ENCODE data around the gene NLRC3.
A peak's percentile ranks its signal among the peaks of the same experiment; 100 is the strongest.

NLRC3 gene

GRCh38 chr16:3598236-3598635, 21.0 kb upstream of the NLRC3 start:
- no peak for DNase-seq (ENCODE audit: low spot score)

GRCh38 chr16:3597676-3598075, 20.5 kb upstream of the NLRC3 start:
- no peak for DNase-seq (ENCODE audit: low spot score)

- DNase-seq (ENCODE audit: low spot score) = no peak
Measured at GRCh38 chr16:3597226-3597625, 20.0 kb upstream of the NLRC3 start.

- no peak for DNase-seq (ENCODE audit: low spot score)
Measured at GRCh38 chr16:3596101-3596861, 19.1 kb upstream of the NLRC3 start.

GRCh38 chr16:3595521-3596021, 18.4 kb upstream of the NLRC3 start:
- DNase-seq (ENCODE audit: low spot score) = no peak

- no peak for DNase-seq (ENCODE audit: low spot score)
Measured at GRCh38 chr16:3595110-3595486, 17.9 kb upstream of the NLRC3 start.

- DNase-seq (ENCODE audit: low spot score) = no peak
Measured at GRCh38 chr16:3594316-3595109, 17.3 kb upstream of the NLRC3 start.

GRCh38 chr16:3592559-3592958, 15.4 kb upstream of the NLRC3 start:
- DNase-seq (ENCODE audit: low spot score) = no peak

GRCh38 chr16:3591991-3592390, 14.8 kb upstream of the NLRC3 start:
- no peak for DNase-seq (ENCODE audit: low spot score)

- DNase-seq (ENCODE audit: low spot score) = no peak
Measured at GRCh38 chr16:3591436-3591803, 14.2 kb upstream of the NLRC3 start.

- DNase-seq (ENCODE audit: low spot score) = no peak
Measured at GRCh38 chr16:3590736-3591435, 13.7 kb upstream of the NLRC3 start.

- no peak for DNase-seq (ENCODE audit: low spot score)
Measured at GRCh38 chr16:3589991-3590701, 12.9 kb upstream of the NLRC3 start.

- no peak for DNase-seq (ENCODE audit: low spot score)
Measured at GRCh38 chr16:3589441-3589921, 12.3 kb upstream of the NLRC3 start.

GRCh38 chr16:3589001-3589400, 11.8 kb upstream of the NLRC3 start:
- no peak for DNase-seq (ENCODE audit: low spot score)

- DNase-seq (ENCODE audit: low spot score) = peak; percentile 78
Measured at GRCh38 chr16:3587547-3588110, 10.4 kb upstream of the NLRC3 start.

- no peak for DNase-seq (ENCODE audit: low spot score)
Measured at GRCh38 chr16:3584412-3584811, 7.2 kb upstream of the NLRC3 start.

GRCh38 chr16:3583303-3584038, 6.3 kb upstream of the NLRC3 start:
- no peak for DNase-seq (ENCODE audit: low spot score)

GRCh38 chr16:3582276-3583165, 5.3 kb upstream of the NLRC3 start:
- no peak for DNase-seq (ENCODE audit: low spot score)

GRCh38 chr16:3581392-3581791, 4.2 kb upstream of the NLRC3 start:
- no peak for DNase-seq (ENCODE audit: low spot score)

- DNase-seq (ENCODE audit: low spot score) = no peak
Measured at GRCh38 chr16:3580686-3581085, 3.5 kb upstream of the NLRC3 start.

All from germinal center (tissue), 1 donor.